Lower lobe of right lung (tissue), 2 donors: ENCODE data around the gene METRN. TPM values are rescaled to one million over a fixed set of nuclear protein-coding genes. Genes with fewer than 3 reads are reported as not detected.

Experiments
- ATAC-seq, 2 donors: fragments of 200-7000 bp; cut with Tn5 transposase; one replicate each; pipeline ENCODE4 v1.9.1; 2020 to 2022; ENCODE audit warnings: mild to moderate bottlenecking in 2 of 2, moderate library complexity in 2 of 2
- DNase-seq: peaks from one replicate; pipeline ENCODE4 v3.0.0-alpha.2; 2020
- H3K27ac ChIP-seq: fragments of 200-600 bp; one replicate; pipeline ENCODE4 v1.8.0; 2022
- H3K27me3 ChIP-seq: fragments of 200-600 bp; one replicate; pipeline ENCODE4 v1.8.0; 2022; ENCODE audit warnings: low read depth
- H3K36me3 ChIP-seq: fragments of 200-600 bp; one replicate; pipeline ENCODE4 v1.8.0; 2022; ENCODE audit warnings: mild to moderate bottlenecking
- H3K4me1 ChIP-seq: fragments of 200-600 bp; one replicate; pipeline ENCODE4 v1.8.0; 2022
- H3K4me3 ChIP-seq: fragments of 200-600 bp; one replicate; pipeline ENCODE4 v1.8.0; 2022; ENCODE audit warnings: mild to moderate bottlenecking
- H3K9me3 ChIP-seq: fragments of 200-600 bp; one replicate; pipeline ENCODE4 v1.8.0; 2022
- CTCF ChIP-seq: fragments of 200-600 bp; IDR thresholded peaks from one replicate; pipeline ENCODE4 v1.8.0; 2022; ENCODE audit warnings: antibody characterized with exemption, mild to moderate bottlenecking
- intact Hi-C: fragments of 100-400 bp; cut with DNase I; formaldehyde crosslinking; loops from one replicate; pipeline ENCODE4 v1.11.0; 2022
- total RNA-seq: library from RNA; stranded (reverse); fragmentation: NEBNext Ultra II Directional; extraction: Animal tissue kit (Norgen Biotek cat#: 25700); gene quantifications from one replicate; pipeline ENCODE4 v1.2.1, GENCODE V29; 2021
- donor health status: DM: no; HTN: yes; CAD: no; lungs with severe emphysema.

METRN gene
- total RNA-seq, 1 donor from 2014 or later, result 35.9 TPM

DNA sequence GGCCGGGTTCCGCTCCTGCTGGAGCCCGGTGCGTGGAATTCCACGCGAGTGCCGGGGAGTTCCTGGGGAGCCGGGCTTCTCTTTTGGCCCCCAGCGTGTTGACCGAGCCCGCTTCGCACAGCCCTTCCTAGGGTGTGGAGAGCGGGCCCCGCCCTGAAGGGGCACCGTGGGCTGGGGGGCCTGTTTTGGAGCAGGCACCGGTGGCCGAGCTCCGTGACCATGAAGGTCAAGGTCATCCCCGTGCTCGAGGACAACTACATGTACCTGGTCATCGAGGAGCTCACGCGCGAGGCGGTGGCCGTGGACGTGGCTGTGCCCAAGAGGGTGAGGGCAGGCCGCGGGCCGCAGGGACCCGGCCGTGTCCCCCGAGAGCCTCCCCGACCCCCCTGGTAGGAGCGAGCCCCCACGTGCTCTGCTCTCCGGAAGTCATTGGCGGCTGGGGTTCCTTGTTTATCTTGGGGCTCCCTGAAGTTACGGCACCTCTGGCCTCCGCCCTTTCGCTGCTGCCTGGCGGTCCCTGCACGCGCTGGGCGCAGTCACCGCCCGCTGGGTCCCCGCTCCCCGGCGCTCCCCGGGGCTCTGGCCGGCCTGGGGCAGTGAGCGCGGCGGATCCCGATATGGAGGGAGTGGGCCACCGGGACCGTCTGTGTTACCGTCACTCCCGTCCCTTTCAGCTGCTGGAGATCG lies 12.5 kb downstream of the METRN start:
- peaks cover 24% of the 10 kb centered on the region for H3K4me1 ChIP-seq
- intact Hi-C loops, result no loop called here
- peaks cover 9% of the 10 kb centered on the region for H3K36me3 ChIP-seq
- H3K27me3 ChIP-seq, result peaks cover 31% of the 10 kb centered on the region
- TF ChIP-seq CTCF, result no peak
- H3K9me3 ChIP-seq, result no peaks in the 10 kb centered on the region
- DNase-seq (no peak), ATAC-seq (peak; percentile 2 to 15)
- peak overlapping the region; percentile 38 for H3K27ac ChIP-seq
- peak overlapping the region; percentile 58 for H3K4me3 ChIP-seq

DNA sequence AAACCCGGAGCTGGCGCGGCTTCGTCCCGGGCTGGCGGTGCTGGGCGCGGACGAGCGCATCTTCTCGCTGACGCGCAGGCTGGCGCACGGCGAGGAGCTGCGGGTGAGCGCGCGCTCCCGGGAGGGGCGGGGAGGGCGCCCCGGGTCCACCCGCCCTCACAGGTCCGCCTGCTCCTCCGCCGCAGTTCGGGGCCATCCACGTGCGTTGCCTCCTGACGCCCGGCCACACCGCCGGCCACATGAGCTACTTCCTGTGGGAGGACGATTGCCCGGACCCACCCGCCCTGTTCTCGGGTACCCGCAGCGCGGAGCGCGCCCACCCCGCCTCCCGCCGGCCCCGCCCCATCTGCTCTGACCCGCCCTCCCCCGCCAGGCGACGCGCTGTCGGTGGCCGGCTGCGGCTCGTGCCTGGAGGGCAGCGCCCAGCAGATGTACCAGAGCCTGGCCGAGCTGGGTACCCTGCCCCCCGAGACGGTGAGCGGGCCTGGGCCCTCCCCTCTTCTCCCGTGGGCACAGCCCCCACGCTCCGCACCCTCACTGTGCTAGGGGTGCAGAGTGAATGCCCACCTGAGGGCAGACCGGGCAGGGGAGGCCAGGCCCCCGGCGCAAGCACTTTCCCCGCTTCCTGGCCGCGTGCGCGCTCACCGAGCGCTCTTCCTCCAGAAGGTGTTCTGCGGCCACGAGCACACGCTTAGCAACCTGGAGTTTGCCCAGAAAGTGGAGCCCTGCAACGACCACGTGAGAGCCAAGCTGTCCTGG lies 13.4 kb downstream of the METRN start:
- peak; percentile 61 for ATAC-seq
- DNase-seq, result peak; percentile 81
- no peak overlapping the region for H3K27ac ChIP-seq
- intact Hi-C loops, result no loop called here
- H3K4me3 ChIP-seq, result peak overlapping the region; percentile 58
- no peak for TF ChIP-seq CTCF
- peaks cover 12% of the 10 kb centered on the region for H3K36me3 ChIP-seq
- H3K9me3 ChIP-seq, result no peaks in the 10 kb centered on the region
- peaks cover 31% of the 10 kb centered on the region for H3K27me3 ChIP-seq
- peaks cover 24% of the 10 kb centered on the region for H3K4me1 ChIP-seq

DNA sequence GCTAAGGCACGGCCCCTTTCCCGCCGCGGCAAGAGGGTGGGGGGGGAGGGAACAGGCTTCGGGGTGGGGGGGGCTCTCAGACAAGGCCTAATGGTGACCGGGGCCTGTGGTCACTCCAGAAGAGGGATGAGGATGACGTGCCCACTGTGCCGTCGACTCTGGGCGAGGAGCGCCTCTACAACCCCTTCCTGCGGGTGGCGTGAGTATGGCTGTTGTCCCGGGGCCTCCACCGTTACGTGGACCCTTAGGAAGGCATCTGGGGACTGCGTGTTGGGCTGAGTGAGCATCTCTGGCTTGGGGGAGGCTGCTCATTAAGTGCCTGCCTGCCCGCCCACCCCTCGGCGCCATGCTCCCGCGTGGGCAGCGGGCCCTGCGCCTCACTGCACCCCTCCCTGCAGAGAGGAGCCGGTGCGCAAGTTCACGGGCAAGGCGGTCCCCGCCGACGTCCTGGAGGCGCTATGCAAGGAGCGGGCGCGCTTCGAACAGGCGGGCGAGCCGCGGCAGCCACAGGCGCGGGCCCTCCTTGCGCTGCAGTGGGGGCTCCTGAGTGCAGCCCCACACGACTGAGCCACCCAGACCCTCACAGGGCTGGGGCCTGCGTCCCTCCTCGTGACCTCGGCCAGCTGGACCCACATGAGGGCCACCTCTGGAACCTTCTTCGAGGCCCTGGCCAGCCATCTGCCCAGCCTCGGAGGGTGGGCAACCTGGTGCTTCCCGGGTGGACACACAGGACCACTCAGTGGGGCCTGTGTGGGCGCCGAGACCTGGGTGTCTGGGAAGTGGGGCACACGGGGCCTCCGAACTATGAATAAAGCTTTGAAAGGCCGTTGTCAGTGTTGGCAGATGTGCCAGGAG lies 14.2 kb downstream of the METRN start:
- ATAC-seq (no peak), DNase-seq (no peak)
- Histone ChIP-seq H3K9me3 (no peaks in the 10 kb centered on the region), H3K27ac (no peak overlapping the region), H3K4me3 (peak overlapping the region; percentile 58), H3K4me1 (peaks cover 24% of the 10 kb centered on the region), H3K27me3 (peaks cover 31% of the 10 kb centered on the region), H3K36me3 (peaks cover 20% of the 10 kb centered on the region)
- intact Hi-C loops, result no loop called here
- no peak for TF ChIP-seq CTCF

DNA sequence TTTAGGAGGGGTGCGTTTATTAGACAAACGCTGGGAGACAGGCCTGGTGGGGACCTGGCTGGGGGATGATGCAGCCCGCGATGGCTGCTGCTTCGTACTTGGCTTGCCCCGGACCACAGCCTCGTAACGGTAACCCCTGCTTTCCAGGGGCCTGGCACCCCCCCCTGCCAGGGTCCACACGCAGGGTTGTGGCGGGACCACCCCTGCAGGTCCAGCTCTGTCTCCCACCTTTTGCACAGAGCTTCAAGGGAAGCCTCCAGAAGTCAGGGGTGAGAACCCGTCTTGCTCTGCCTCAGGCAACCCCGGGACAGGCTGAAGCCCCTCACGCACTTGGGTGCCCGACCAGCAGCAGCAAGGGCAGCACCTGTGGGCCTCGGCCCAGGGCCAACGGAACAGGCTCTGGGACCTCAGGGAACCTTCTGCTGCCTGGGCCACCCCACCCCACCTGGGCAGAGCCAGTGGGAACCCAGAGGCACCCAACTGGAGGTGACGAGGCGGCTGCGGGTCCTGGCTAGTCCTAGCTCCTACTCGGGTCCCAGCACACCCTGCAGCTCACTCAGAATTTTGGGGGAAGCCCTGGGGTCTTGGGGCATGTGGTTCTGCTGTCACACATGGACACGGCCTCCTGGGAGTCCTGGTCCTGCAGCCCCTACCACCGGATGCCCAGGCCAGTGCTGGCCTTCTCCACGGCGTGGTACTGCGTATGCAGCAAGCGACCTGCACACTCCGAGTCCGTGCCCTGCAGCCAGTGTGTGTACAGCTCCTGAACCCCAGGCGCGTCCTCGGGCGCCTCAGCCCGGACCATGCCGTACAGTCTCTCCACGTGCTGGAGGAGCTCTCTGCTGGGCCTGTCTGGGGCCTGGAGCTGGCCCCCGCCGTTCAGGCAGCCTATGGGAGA lies 15.1 kb downstream of the METRN start:
- no peak for DNase-seq
- ATAC-seq, result no peak
- peaks cover 31% of the 10 kb centered on the region for H3K27me3 ChIP-seq
- no peak for TF ChIP-seq CTCF
- intact Hi-C loops, result no loop called here
- H3K9me3 ChIP-seq, result no peaks in the 10 kb centered on the region
- H3K4me3 ChIP-seq, result no peak overlapping the region
- no peak overlapping the region for H3K27ac ChIP-seq
- peaks cover 29% of the 10 kb centered on the region for H3K36me3 ChIP-seq
- peaks cover 24% of the 10 kb centered on the region for H3K4me1 ChIP-seq
